Stimulated activated memory B cell treated with anti-CD40 and anti-IgM and Interleukin-4, amounts not matched to agents 10 μg/mL and 1 μg/mL and 100 μg/mL, for 72 hours (primary cell): ENCODE results near the gene TRDMT1.

Experiments used
- ATAC-seq: fragments of 150-1000 bp; cut with Tn5 transposase; 2 replicates; pipeline ENCODE4 v1.10.0; 2021
- H3K27ac Mint-ChIP-seq: one replicate; pipeline ENCODE4 v1.8.0; 2022; ENCODE audit warnings: mild to moderate bottlenecking, mixed read lengths
- H3K27me3 Mint-ChIP-seq: one replicate; pipeline ENCODE4 v1.8.0; 2022; ENCODE audit warnings: mixed read lengths
- H3K36me3 Mint-ChIP-seq: one replicate; pipeline ENCODE4 v1.8.0; 2022; ENCODE audit warnings: mixed read lengths
- H3K4me1 Mint-ChIP-seq: one replicate; pipeline ENCODE4 v1.8.0; 2022; ENCODE audit warnings: mixed read lengths
- H3K4me3 Mint-ChIP-seq: one replicate; pipeline ENCODE4 v1.8.0; 2022; ENCODE audit warnings: mild to moderate bottlenecking, moderate library complexity, mixed read lengths
- H3K9me3 Mint-ChIP-seq: one replicate; pipeline ENCODE4 v1.8.0; 2022; ENCODE audit warnings: mixed read lengths

Gene TRDMT1

GRCh38 chr10:17200912-17201793, at the start of gene TRDMT1:
Gene TRDMT1, minus strand, starts transcription at chr10:17201672. Its CDS starts 38 bp downstream, at chr10:17201634.
- H3K4me1 Mint-ChIP-seq = peaks cover 23% of the 10 kb centered on the region
- H3K27me3 Mint-ChIP-seq = no peaks in the 10 kb centered on the region
- H3K4me3 Mint-ChIP-seq = peak within 1 kb of the TSS; percentile 89
- peak within 1 kb of the TSS; percentile 92 for H3K27ac Mint-ChIP-seq
- peak; percentile 96 for ATAC-seq
- no peaks in the 10 kb centered on the region for H3K36me3 Mint-ChIP-seq
- no peaks in the 10 kb centered on the region for H3K9me3 Mint-ChIP-seq

- no peak overlapping the region for H3K27ac Mint-ChIP-seq
- no peak for ATAC-seq
- no peaks in the 10 kb centered on the region for H3K4me1 Mint-ChIP-seq
- H3K27me3 Mint-ChIP-seq = peaks cover 17% of the 10 kb centered on the region
- peaks cover 9% of the 10 kb centered on the region for H3K9me3 Mint-ChIP-seq
- no peak overlapping the region for H3K4me3 Mint-ChIP-seq
- no peaks in the 10 kb centered on the region for H3K36me3 Mint-ChIP-seq
Measured at GRCh38 chr10:17250736-17251135, 49.3 kb upstream of the TRDMT1 start.

GRCh38 chr10:17249820-17250219, 48.3 kb upstream of the TRDMT1 start:
- ATAC-seq = no peak
- peaks cover 24% of the 10 kb centered on the region for H3K27me3 Mint-ChIP-seq
- no peaks in the 10 kb centered on the region for H3K4me1 Mint-ChIP-seq
- H3K27ac Mint-ChIP-seq = no peak overlapping the region
- H3K9me3 Mint-ChIP-seq = peaks cover 6% of the 10 kb centered on the region
- H3K36me3 Mint-ChIP-seq = no peaks in the 10 kb centered on the region
- H3K4me3 Mint-ChIP-seq = no peak overlapping the region

DNA sequence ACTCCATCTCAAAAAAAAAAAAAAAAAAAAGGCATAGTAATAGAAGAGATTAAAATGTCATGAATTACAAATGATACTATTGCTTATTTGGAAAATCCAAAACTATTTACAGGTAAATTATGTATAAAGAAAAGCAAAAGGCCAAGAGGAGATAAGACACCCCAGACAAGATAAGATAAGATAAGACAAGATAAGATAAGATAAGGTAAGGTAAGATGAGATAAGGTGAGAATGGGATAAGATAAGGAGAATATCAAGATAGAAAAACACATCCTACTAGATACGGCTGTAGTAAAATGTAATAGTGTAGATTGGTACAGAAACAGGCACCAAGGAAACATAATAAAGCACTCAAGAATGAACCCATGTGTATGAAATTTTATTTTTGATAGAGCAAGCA, 47.5 kb upstream of the TRDMT1 start:
- Mint-ChIP-seq H3K4me1 (no peaks in the 10 kb centered on the region), H3K36me3 (no peaks in the 10 kb centered on the region), H3K27me3 (peaks cover 24% of the 10 kb centered on the region), H3K9me3 (peaks cover 6% of the 10 kb centered on the region), H3K27ac (no peak overlapping the region), H3K4me3 (no peak overlapping the region)
- no peak for ATAC-seq

DNA sequence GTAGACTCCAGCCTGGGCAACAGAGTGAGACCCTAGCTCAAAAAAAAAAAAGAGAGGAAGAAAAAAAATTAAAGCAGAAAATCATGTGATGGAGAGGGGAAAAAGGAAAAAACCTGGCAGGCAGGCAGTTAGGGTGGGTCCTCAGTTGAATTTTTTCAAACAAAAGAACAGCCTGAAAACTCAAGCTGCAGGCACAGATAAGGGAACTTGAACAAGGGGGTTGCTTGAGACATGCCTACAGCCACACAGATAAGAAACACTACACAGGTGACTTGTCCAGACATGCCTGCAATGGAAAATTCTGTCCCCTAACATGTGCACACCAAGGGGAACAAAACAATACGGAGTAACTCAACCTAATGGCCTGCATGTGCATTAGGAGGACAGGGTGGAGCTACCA, 45.7 kb upstream of the TRDMT1 start:
- H3K36me3 Mint-ChIP-seq = no peaks in the 10 kb centered on the region
- H3K27me3 Mint-ChIP-seq = peaks cover 24% of the 10 kb centered on the region
- H3K27ac Mint-ChIP-seq = no peak overlapping the region
- H3K4me1 Mint-ChIP-seq = no peaks in the 10 kb centered on the region
- peaks cover 6% of the 10 kb centered on the region for H3K9me3 Mint-ChIP-seq
- no peak for ATAC-seq
- no peak overlapping the region for H3K4me3 Mint-ChIP-seq

DNA sequence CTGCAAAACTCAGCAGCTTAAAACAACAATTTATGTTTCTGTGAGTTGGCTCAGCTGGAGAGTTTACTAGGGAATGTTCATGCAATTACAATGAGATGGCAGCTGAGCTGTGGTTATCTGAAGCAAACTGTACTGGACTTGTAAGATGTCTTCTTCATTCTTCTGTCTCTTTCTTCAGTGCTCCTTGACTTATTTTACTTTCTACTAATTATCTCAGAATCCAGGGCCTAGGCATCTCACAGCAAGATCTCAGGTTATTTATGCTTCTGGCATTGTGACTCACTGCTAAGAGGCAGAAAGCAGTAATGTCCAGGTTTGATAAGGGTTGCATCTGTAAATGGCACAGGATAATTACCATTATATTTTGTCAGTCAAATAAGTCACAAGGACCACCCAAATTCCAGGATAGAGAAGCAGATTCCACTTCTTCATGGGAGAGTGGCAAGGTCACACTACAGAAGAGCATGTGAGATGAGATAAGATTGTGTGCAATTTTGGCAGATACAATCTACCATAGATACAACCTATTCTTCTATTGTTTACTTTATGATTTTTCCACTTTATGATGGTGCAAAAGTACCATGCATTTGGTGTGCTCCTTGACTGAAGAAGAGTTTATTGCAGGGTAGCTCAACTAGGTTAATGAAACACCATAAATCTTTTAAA, 43.4 kb upstream of the TRDMT1 start:
- Mint-ChIP-seq H3K9me3 (peaks cover 6% of the 10 kb centered on the region), H3K27ac (no peak overlapping the region), H3K36me3 (no peaks in the 10 kb centered on the region), H3K4me1 (no peaks in the 10 kb centered on the region), H3K27me3 (peaks cover 24% of the 10 kb centered on the region), H3K4me3 (no peak overlapping the region)
- no peak for ATAC-seq

DNA sequence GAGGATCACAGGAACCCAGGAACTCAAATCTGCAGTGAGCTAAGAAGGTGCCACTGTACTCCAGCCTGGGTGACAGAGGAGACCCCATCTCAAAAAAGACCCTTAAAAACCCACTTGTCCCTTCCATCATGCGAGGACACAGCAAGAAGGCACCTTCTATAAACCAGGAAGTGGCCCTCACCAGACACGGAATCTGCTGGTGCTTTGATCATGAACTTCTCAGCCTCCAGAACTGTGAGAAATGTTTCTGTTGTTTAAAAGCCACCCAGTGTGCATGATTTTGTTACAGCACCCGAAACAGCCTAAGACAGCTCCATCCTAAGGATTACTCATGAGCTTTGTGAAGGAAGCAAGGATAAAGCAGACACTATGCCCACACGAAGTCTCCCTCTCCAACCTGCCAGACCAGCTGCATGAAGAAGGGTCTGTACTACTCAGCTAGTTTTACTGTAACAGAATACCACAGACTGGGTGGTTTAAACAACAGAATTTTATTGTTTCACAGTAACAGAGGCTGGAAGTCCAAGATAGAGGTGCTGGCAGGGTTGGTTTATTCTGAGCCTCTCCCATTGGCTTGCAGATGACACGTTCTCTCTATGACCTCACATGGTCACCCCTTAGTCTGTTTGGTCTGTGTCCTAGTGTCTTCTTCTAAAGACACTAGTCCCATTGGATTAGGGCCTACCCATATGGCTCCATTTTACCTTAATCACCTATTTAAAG, 40.3 kb upstream of the TRDMT1 start:
- Mint-ChIP-seq H3K27me3 (peaks cover 18% of the 10 kb centered on the region), H3K4me3 (no peak overlapping the region), H3K36me3 (no peaks in the 10 kb centered on the region), H3K9me3 (peaks cover 4% of the 10 kb centered on the region), H3K27ac (no peak overlapping the region), H3K4me1 (no peaks in the 10 kb centered on the region)
- ATAC-seq = no peak

GRCh38 chr10:17240616-17241015, 39.1 kb upstream of the TRDMT1 start:
- Mint-ChIP-seq H3K9me3 (no peaks in the 10 kb centered on the region), H3K27ac (no peak overlapping the region), H3K4me1 (peaks cover 6% of the 10 kb centered on the region), H3K4me3 (no peak overlapping the region), H3K36me3 (peaks cover 8% of the 10 kb centered on the region), H3K27me3 (peaks cover 6% of the 10 kb centered on the region)
- ATAC-seq = no peak

- H3K27ac Mint-ChIP-seq = no peak overlapping the region
- H3K4me1 Mint-ChIP-seq = peaks cover 6% of the 10 kb centered on the region
- ATAC-seq = no peak
Measured at GRCh38 chr10:17240096-17240495, 38.6 kb upstream of the TRDMT1 start.

DNA sequence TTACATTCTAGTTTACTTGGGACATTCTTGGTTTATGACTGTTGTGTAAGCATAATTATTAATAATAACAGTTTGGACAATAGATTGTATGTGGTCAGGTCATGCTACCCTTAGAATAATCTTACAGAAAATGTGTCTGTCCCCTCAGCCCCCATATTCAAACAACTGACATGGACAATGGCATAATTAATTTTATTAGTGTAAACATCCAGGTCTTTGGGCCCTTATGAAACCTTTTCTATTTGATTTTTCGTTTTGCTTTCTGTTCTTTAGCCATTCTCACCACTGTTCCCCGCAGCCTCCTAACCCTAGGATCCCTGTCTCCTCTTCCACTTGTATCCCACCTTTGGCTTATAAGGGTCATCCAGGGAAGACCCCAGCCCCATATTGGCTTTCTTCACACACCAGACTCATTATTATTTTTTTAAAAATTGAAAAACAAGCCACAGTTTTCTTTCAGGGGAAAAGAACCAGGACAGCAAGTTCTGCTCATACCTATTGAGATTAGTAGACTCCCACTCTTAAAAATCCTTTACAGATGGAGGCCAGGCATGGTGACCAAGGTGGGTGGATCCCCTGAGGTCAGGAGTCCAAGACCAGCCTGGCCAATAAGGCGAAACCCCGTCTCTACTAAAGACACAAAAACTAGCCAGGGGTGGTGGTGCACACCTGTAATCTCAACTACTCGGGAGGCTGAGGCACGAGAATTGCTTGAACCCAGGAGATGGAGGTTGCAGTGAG, 38.0 kb upstream of the TRDMT1 start:
- H3K36me3 Mint-ChIP-seq = peaks cover 18% of the 10 kb centered on the region
- H3K27ac Mint-ChIP-seq = no peak overlapping the region
- no peak for ATAC-seq
- no peaks in the 10 kb centered on the region for H3K27me3 Mint-ChIP-seq
- H3K4me1 Mint-ChIP-seq = peaks cover 6% of the 10 kb centered on the region
- no peaks in the 10 kb centered on the region for H3K9me3 Mint-ChIP-seq
- H3K4me3 Mint-ChIP-seq = no peak overlapping the region

More at GRCh38 chr10:17240096-17240495, 38.6 kb upstream of the TRDMT1 start:
- no peak overlapping the region for H3K4me3 Mint-ChIP-seq
- H3K9me3 Mint-ChIP-seq = no peaks in the 10 kb centered on the region
- peaks cover 12% of the 10 kb centered on the region for H3K36me3 Mint-ChIP-seq
- peaks cover under 1% of the 10 kb centered on the region for H3K27me3 Mint-ChIP-seq

- Mint-ChIP-seq H3K36me3 (peaks cover 23% of the 10 kb centered on the region), H3K27me3 (no peaks in the 10 kb centered on the region), H3K9me3 (no peaks in the 10 kb centered on the region), H3K4me3 (no peak overlapping the region), H3K4me1 (peaks cover 6% of the 10 kb centered on the region), H3K27ac (no peak overlapping the region)
- ATAC-seq = no peak
Measured at GRCh38 chr10:17238445-17239291, 37.2 kb upstream of the TRDMT1 start.

GRCh38 chr10:17237915-17238444, 36.5 kb upstream of the TRDMT1 start:
- no peak overlapping the region for H3K4me3 Mint-ChIP-seq
- H3K36me3 Mint-ChIP-seq = peaks cover 23% of the 10 kb centered on the region
- no peak for ATAC-seq
- no peaks in the 10 kb centered on the region for H3K9me3 Mint-ChIP-seq
- no peaks in the 10 kb centered on the region for H3K27me3 Mint-ChIP-seq
- peaks cover 6% of the 10 kb centered on the region for H3K4me1 Mint-ChIP-seq
- no peak overlapping the region for H3K27ac Mint-ChIP-seq

GRCh38 chr10:17237149-17237527, 35.7 kb upstream of the TRDMT1 start:
- Mint-ChIP-seq H3K4me3 (no peak overlapping the region), H3K9me3 (no peaks in the 10 kb centered on the region), H3K27ac (no peak overlapping the region), H3K4me1 (peaks cover 10% of the 10 kb centered on the region), H3K36me3 (peaks cover 28% of the 10 kb centered on the region), H3K27me3 (no peaks in the 10 kb centered on the region)
- no peak for ATAC-seq
